ENCODE data around the gene ABTB2. TPM values are rescaled to one million over a fixed set of nuclear protein-coding genes. Genes with fewer than 3 reads are reported as not detected.

The ABTB2 gene
- total and polyA plus RNA-seq, 2 experiments from 2014 or later, result 8.7 to 9.9 TPM

DNA sequence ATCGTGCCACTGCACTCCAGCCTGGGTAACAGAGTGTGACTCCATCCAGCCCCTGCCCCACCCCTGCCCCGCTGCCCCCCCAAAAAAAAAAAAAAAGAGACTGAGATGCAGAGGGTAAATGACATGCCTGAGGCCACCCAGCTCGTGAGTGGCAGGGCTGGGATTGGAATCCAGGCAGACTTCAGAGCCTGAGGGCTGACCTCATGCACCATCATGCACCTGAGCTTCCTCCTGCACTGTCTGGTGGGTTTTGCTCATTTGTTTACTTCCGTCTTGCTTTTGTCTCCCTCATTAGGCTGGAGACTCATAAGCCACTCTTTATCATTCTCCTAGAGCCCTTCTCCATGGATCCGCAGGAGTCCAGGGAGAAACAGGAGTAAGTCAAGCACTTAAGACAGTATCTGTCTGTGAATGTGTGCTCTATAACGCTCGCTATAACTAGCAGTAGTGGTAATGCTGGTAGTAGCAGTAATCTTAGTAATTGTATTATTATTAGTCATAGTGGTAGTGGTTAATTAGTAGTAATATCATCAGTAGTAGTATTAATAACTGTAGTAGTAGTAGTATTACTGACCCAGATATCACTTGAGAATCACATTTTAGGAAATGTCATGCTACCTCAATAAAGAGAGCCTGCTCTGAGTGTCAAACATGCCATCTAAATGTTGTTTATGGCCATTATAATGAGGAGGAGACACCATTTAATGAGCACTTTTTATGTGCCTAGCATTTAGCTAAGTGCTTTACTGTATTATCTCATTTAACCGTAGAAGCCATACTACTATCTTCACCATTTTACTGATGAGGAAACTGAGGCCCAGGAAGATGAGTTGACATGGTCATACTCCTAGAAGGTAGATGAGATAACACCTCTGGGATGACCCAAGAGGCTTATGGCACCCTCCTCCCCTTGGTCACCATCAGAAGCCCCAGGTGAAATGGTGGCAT is 167.3 kb downstream of the ABTB2 start:
- Histone ChIP-seq H3K36me3 (ENCODE audit: low read depth) (no peaks in the 10 kb centered on the region), H3K9ac (no peak overlapping the region), H3K79me2 (ENCODE audit: insufficient read depth) (no peaks in the 10 kb centered on the region), H3K9me3 (ENCODE audit: low read depth) (no peaks in the 10 kb centered on the region), H3F3A (ENCODE audit: insufficient read depth) (peaks cover 27% of the 10 kb centered on the region), H3K4me2 (ENCODE audit: unreplicated experiment) (no peak overlapping the region), H3K4me1 (ENCODE audit: insufficient read depth) (peaks cover 12% of the 10 kb centered on the region), H2AFZ (no peak overlapping the region), H3K9me2 (ENCODE audit: insufficient read depth) (no peaks in the 10 kb centered on the region), H3K4me3 (no peak overlapping the region), H3K27me3 (replicated peaks; ENCODE audit: insufficient read depth) (no peaks in the 10 kb centered on the region), H4K20me1 (ENCODE audit: insufficient read depth) (no peaks in the 10 kb centered on the region), H3K27ac (no peak overlapping the region)
- TF ChIP-seq EZH2 (IDR thresholded peaks at IDR 0.05; ENCODE audit: insufficient read depth, poor library complexity, severe bottlenecking) (no peak), EZH2phosphoT487 (IDR thresholded peaks at IDR 0.05; ENCODE audit: insufficient read depth, low read depth) (no peak)
- 81 to 93% methylated on average over 6 to 8 of the region's 8 CpGs for WGBS, 2 experiments (ENCODE audit: low coverage in 1 of 2, low lambda C conversion rate in 2 of 2, missing lambda C conversion rate in 2 of 2)
- in situ Hi-C loops (cut with MboI), result no loop called here
- no peak for DNase-seq

GRCh38 chr11:34189191-34189590 is 168.6 kb downstream of the ABTB2 start:
- in situ Hi-C loops (cut with MboI), result no loop called here
- Histone ChIP-seq H2AFZ (no peak overlapping the region), H3K4me2 (ENCODE audit: unreplicated experiment) (no peak overlapping the region), H3K9ac (no peak overlapping the region), H3K79me2 (ENCODE audit: insufficient read depth) (no peaks in the 10 kb centered on the region), H3K4me3 (no peak overlapping the region), H3K9me2 (ENCODE audit: insufficient read depth) (no peaks in the 10 kb centered on the region), H3K27ac (no peak overlapping the region), H3F3A (ENCODE audit: insufficient read depth) (peaks cover 27% of the 10 kb centered on the region), H3K9me3 (ENCODE audit: low read depth) (no peaks in the 10 kb centered on the region), H3K27me3 (replicated peaks; ENCODE audit: insufficient read depth) (no peaks in the 10 kb centered on the region), H4K20me1 (ENCODE audit: insufficient read depth) (no peaks in the 10 kb centered on the region), H3K4me1 (ENCODE audit: insufficient read depth) (peaks cover 12% of the 10 kb centered on the region), H3K36me3 (ENCODE audit: low read depth) (no peaks in the 10 kb centered on the region)
- TF ChIP-seq EZH2phosphoT487 (IDR thresholded peaks at IDR 0.05; ENCODE audit: insufficient read depth, low read depth), result no peak
- no peak for TF ChIP-seq EZH2 (IDR thresholded peaks at IDR 0.05; ENCODE audit: insufficient read depth, poor library complexity, severe bottlenecking)
- 86 to 91% methylated on average over 9 of the region's 9 CpGs for WGBS, 2 experiments (ENCODE audit: low coverage in 1 of 2, low lambda C conversion rate in 2 of 2, missing lambda C conversion rate in 2 of 2)
- no peak for DNase-seq

DNA sequence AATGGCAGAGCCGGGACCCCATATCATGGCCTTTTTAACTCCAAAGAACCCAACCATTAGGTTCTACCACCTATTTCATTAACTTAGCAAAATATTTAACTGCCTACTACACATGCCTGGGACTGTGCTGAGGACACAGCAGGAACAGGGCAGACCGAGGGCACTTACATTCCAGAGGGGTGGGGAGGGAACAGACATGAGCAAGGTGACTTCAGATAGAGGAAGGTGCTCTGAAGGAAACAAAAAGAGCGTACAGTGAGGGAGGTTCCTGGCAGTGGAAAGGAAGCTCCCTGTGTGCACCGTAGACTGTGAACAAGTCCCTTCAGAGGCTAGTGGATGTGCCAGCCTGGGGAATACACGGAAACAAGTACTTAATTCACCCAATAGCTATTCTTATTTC is 169.6 kb downstream of the ABTB2 start:
- H3F3A ChIP-seq (ENCODE audit: insufficient read depth), result peaks cover 20% of the 10 kb centered on the region
- TF ChIP-seq EZH2 (IDR thresholded peaks at IDR 0.05; ENCODE audit: insufficient read depth, poor library complexity, severe bottlenecking), result no peak
- TF ChIP-seq EZH2phosphoT487 (IDR thresholded peaks at IDR 0.05; ENCODE audit: insufficient read depth, low read depth), result no peak
- H3K9me2 ChIP-seq (ENCODE audit: insufficient read depth), result no peaks in the 10 kb centered on the region

DNA sequence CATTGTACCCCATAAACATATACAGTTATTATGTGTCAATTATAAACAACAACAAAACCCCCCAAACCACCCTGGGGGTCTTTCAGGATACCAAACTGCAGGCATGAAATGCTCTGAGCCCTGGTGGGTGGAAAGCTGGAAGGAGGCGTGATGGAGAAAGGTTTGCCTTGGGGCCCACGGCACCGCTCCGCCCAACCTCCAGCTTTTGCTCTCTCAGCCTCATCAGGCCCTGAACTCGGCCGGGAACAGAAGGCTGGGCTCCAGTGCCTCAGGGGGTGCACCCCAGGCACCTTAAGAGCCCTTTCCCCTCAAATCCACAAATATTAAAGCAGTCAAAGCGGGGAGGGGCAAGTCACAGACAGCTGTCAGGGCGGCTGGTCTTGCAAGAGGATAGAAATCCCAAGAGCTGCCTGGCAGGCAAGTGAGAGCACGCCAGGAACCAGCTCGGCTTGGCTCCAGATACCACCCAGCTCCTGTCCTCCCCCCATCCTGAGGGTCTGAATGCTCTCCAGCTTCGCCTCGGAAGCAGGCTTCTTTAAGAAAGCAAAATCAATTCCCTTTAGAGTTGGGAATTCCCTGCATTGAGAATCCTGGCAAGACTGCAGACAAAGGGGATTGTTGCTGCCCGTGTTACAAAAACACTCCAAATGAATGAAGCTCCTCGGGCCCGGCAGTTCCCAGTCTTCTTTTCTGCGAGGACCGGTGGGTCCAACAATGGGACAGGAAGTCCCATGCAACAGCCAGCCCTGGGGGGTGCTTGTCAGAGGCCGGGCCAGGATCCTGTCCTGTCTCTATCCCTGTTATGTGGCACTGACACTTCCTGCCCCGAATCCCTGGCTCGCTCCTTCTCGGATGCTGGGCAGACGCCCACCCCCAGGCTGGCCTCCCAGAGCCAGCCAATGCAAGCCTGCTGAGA is 171.6 kb downstream of the ABTB2 start:
- Histone ChIP-seq H3K27ac (no peak overlapping the region), H2AFZ (no peak overlapping the region), H3K79me2 (ENCODE audit: insufficient read depth) (no peaks in the 10 kb centered on the region), H3K4me2 (ENCODE audit: unreplicated experiment) (no peak overlapping the region), H3K9ac (no peak overlapping the region), H3K4me3 (no peak overlapping the region), H3K4me1 (ENCODE audit: insufficient read depth) (no peaks in the 10 kb centered on the region), H3K9me3 (ENCODE audit: low read depth) (no peaks in the 10 kb centered on the region), H3K36me3 (ENCODE audit: low read depth) (no peaks in the 10 kb centered on the region), H3K27me3 (replicated peaks; ENCODE audit: insufficient read depth) (no peaks in the 10 kb centered on the region), H3F3A (ENCODE audit: insufficient read depth) (peaks cover 6% of the 10 kb centered on the region), H4K20me1 (ENCODE audit: insufficient read depth) (no peaks in the 10 kb centered on the region), H3K9me2 (ENCODE audit: insufficient read depth) (no peaks in the 10 kb centered on the region)
- 66 to 68% methylated on average over 22 of the region's 22 CpGs for WGBS, 2 experiments (ENCODE audit: low coverage in 1 of 2, low lambda C conversion rate in 2 of 2, missing lambda C conversion rate in 2 of 2)
- TF ChIP-seq EZH2 (IDR thresholded peaks at IDR 0.05; ENCODE audit: insufficient read depth, poor library complexity, severe bottlenecking) (no peak), EZH2phosphoT487 (IDR thresholded peaks at IDR 0.05; ENCODE audit: insufficient read depth, low read depth) (no peak)
- no peak for DNase-seq
- in situ Hi-C loops (cut with MboI), result no loop called here

More for the DNA sequence above, 169.6 kb downstream of the ABTB2 start:
- peaks cover 7% of the 10 kb centered on the region for H3K4me1 ChIP-seq (ENCODE audit: insufficient read depth)
- H3K4me3 ChIP-seq, result no peak overlapping the region
- no peaks in the 10 kb centered on the region for H4K20me1 ChIP-seq (ENCODE audit: insufficient read depth)
- H3K9me3 ChIP-seq (ENCODE audit: low read depth), result no peaks in the 10 kb centered on the region
- in situ Hi-C loops (cut with MboI), result no loop called here
- WGBS, 2 experiments (ENCODE audit: low coverage in 1 of 2, low lambda C conversion rate in 2 of 2, missing lambda C conversion rate in 2 of 2), result 88 to 91% methylated on average over 5 of the region's 5 CpGs
- no peak for DNase-seq
- H2AFZ ChIP-seq, result no peak overlapping the region
- no peak overlapping the region for H3K9ac ChIP-seq
- no peak overlapping the region for H3K4me2 ChIP-seq (ENCODE audit: unreplicated experiment)
- no peaks in the 10 kb centered on the region for H3K27me3 ChIP-seq (replicated peaks; ENCODE audit: insufficient read depth)
- no peaks in the 10 kb centered on the region for H3K79me2 ChIP-seq (ENCODE audit: insufficient read depth)
- no peaks in the 10 kb centered on the region for H3K36me3 ChIP-seq (ENCODE audit: low read depth)
- H3K27ac ChIP-seq, result no peak overlapping the region

Measured in GM23248 (cell line).